GM18502 (cell line): ENCODE results near the gene CLCN3.
"Not testable (repeated sequence)": the region's sequence is repeated elsewhere in the genome, so short reads cannot be mapped to it uniquely, and the experiment has no call there.

ENCODE experiments used
- ATAC-seq: cut with Tn5 transposase; IDR thresholded peaks from one replicate; pipeline ENCODE4 v1.9.1; 2021; ENCODE audit warnings: mild to moderate bottlenecking; ENCODE audit not compliant: unreplicated experiment, poor library complexity

The CLCN3 gene

DNA sequence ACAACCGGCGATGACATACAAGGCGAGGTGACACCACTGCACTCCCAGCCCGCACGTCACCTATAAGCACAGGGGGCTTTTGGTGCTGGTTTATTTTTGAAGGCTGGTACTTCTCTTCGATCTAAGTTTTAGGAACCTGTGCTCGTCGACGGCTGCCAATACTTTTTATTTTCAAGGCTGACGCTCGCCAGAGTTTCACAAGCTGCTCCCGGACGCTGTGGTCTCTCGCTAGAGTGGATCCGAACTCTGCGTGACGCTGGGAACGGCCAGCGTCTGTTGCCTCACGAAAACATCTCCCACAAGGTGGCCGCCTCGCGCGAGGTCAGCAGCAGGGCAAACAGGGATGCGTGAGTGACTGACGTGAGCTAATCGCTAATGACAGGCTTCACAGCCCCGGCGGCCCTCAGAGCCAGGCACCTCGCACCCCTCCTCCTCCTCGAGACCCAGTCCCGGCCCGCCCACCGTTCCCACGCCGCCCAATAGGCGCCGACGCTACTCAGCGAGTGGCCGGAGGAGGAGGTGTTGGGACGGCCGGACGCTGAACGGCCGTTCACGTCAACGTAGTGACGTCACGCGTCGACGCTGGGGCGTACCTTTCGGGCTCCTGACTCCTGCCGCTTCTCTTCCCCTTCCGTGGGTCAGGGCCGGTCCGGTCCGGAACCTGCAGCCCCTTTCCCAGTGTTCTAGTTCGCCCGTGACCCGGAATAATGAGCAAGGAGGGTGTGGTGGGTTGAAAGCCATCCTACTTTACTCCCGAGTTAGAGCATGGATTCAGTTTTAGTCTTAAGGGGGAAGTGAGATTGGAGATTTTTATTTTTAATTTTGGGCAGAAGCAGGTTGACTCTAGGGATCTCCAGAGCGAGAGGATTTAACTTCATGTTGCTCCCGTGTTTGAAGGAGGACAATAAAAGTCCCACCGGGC, at the start of gene CLCN3:
Gene CLCN3, plus strand, starts transcription at position 621 of the 922 bp plus-strand sequence. CDS start 15,351 bp downstream, outside the sequence.
- peak; percentile 95 for ATAC-seq

DNA sequence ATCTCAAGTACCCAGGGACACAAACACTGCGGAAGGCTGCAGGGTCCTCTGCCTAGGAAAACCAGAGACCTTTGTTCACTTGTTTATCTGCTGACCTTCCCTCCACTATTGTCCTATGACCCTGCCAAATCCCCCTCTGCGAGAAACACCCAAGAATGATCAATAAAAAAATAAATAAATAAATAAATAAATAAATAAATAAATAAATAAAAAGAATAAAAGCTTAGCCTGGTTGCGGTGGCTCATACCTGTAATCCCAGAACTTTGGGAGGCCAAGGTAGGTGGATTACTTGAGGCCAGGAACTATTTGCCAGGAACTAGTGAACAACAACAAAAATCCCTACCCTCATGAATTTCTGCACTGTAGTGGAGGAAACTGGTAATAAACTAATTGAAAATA, 49.4 kb upstream of the CLCN3 start:
- ATAC-seq, result not testable (repeated sequence)

DNA sequence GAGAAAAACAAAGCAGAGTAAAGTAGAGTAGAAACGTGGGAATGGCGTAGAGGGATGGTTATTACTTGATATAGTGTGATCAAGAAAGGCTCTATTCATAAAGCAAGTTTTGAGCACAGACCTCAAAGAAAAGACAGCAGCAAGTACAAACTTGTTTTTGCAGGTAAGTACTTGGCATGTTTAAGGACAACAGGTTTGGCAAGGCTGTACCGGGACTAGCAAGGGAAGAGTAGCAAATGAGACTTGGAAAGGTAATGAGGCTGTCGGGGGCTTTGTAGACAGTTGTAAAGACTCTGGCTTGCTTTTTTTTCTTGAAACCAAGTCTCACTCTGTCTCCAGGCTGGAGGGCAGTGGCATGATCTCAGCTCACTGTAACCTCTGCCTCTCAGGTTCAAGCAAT, 48.9 kb upstream of the CLCN3 start:
- no peak for ATAC-seq

DNA sequence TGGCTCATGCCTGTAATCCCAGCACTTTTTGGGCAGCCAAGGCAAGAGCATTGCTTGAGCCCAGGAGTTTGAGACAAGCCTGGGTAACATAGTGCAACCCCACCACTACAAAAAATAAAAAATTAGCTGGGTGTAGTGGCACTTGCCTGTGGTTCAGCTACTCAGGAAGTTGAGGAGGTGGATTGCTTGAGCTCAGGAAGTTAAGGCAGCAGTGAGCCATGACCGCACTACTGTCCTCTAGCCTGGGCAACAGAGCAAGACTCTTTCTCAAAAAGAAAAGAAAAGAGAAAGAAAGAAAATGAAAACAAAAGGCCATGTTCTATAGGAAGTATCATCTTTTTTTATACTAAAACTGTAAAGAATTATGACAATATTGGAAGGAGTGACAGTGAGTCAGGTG, 46.5 kb upstream of the CLCN3 start:
- ATAC-seq, result peak; percentile 68

DNA sequence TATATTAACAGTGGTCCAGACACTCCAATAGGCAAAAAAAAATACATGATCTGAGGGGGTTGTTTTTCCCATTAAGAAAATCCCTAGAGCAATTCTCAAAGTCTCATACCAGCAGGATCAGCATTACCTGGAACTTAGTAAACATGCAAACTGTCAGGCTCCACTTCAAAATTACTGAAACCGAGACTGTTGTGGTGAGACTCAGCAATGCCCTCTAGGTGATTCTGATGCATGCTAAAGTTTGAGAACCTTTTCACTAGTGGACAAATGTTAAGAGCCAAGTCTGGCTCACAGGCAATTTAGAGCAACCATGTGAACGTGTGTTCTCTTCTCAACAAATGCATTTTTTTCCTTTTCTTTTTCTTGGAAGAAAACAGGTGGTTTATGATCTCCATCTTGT, 38.2 kb upstream of the CLCN3 start:
- ATAC-seq, result peak; percentile 96

DNA sequence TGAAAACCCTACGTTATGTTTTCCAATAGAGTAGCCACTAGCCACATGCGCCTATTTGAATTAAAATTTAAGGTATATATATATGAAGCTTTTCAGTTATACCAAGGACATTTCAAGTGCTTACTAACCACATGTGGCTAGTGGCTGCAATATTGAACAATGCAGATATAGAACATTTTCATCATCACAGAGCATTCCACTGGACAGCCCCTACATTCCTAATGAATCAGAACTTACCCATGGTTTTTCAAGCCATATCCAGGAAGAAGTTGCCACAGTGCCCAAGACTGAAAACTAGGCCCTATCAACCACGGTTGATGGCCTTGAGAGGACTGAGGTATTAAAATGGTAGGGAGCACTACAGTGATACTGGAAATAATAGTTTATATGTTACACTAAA, 37.7 kb upstream of the CLCN3 start:
- peak; percentile 28 for ATAC-seq

DNA sequence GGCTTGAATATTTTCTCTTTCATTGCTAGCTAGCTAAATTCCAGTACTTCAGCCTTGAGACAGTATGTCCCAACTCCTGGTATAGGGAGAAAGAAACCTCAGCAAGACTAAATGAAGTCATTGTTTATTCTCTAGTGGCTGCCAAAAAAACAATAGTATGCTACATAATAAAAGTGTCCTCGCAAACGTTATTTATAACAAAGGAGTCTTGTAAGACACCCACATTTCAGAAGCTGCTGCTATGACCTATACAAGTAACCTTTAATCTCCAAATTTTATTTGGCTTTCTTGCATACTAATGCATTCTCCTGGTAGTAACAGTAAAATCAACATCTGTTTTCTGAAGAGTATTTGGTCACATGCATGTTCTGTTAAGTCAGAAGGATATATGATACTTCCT, 36.8 kb upstream of the CLCN3 start:
- ATAC-seq, result no peak

DNA sequence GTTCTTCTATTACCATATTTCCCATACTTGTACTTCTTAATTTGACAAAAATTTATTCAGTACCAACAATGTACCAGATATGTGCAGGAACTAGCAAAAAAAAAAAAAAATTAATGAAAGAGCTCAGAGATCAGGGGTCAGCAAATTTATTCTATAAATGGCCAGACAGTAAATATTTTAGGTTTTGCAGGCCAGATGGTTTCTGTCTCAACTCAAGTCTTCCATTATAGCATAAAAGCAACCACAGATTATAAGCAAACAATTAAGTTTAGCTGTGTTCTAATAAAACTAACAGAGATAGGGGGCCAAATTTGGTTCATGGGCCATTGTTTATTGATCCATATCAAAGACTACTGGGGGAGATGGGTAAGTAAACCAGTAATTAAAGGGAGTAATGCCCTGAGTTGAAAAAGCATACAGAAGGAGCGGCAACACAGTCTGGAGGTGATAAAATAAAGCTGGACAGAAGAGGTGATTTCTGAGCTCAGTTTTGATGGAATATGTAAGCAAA, 27.3 kb upstream of the CLCN3 start:
- ATAC-seq, result no peak

DNA sequence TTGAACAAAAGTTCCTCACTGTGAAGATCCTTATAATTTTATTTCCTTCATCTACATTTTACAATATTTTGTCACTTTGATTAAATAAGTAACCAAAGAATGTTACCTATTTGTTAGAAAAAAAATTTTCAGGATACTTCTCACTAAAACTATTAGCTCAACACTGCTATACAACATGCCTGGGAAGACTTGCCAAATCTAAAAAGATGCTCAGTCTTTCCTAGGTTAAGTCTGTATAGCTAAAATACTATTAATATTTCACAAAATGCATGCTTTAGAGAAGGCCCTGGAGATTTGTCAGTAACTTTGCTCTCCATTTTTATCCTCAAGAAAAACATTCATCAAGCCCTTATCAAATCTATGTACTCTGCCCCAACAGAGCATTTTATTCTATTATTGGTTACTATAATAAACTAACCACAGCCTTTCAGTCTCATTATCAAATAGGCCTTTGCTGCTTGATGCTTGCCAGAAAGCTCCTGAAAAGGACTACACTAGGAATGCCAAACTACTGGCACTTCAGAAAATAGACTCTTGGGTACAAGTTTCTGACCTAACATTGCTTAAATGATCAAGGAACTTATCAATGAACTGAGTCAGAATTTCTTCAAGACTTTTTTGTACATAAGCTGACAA, 25.7 kb upstream of the CLCN3 start:
- ATAC-seq, result no peak

DNA sequence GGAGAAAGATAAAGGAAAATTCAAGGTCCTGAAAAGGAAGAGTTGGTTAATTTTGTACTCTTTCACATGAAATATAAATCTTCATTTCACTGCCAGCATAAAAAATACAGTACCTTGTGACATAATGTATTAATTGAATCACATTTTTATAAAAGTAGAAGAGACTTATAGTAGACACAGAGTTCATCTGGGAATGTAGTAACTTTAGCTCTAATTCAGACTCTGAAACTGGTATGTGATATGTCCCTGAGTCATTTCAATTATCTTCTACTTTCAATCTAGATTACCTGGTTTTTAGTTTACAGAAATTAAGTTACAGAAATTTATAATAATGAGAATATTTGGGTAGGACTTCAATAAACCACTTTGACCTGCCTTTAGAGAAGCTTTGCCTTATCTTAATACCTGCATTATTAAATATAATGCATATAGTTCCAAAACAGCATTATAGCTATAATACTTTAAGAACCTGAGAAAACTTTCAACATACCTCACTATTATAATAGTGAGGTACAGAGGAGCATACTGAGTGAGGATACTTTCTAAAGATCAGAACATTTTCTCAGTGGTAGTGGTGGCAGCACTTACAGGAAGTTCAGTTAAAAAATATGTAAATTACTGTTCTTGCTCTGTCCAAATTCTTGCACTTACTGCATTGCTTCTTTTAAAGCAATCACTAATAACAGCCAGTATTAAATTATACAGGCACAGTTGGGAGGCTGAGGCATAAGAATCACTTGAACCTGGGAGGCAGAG, 19.2 kb upstream of the CLCN3 start:
- ATAC-seq, result peak; percentile 65

DNA sequence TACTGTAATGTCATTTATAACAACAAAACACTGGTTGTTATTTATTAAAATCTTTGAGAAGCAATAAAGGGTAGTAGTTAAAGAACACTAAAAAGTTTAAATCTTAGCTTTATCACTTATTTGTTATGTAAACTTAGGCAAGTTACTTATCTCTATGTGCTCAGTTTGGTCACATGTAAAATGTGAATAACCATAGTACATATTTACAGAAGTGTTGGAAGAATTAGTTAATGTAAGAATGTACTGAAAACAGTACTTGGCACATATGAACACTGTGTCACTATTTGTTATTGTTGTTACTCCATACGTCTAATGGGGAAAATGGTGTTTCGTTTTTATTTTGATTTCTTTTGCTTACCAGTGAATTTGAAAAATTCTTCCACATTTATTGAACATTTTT, 17.1 kb upstream of the CLCN3 start:
- no peak for ATAC-seq

DNA sequence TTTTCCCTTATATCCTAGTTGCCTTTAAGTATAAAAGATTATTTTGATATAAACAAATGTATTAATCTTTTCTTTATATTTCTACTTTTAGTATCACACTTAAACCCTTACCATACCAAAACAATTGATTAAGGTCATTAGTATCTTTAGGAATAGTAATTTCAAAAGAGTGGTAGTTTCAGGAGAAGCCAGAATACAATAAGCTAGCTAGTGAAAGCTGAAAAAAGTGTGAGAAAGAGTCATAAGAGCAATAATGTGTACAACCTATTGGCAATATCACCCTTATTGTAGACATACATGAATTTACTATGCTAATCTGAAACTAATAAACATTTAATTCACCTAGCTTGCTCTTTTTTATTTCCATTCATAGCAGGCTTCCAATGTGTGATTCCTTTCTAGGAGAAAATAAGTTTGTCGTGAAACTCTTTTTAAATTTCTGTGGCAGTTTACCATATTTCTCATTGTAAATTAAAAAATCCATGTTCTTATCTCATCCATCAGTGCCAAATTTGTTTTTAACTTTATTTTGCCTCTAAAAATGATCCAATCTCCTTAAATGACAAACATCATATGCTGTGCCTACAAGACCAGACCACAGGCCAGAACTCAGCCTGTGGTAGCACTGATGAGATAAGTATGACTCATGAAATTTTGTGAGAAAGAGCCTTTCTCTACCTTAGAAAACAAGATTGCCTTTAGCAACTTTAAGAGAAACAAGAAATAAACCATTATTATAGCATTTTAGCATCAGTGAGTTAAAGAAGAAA, 16.1 kb upstream of the CLCN3 start:
- ATAC-seq, result peak; percentile 82

DNA sequence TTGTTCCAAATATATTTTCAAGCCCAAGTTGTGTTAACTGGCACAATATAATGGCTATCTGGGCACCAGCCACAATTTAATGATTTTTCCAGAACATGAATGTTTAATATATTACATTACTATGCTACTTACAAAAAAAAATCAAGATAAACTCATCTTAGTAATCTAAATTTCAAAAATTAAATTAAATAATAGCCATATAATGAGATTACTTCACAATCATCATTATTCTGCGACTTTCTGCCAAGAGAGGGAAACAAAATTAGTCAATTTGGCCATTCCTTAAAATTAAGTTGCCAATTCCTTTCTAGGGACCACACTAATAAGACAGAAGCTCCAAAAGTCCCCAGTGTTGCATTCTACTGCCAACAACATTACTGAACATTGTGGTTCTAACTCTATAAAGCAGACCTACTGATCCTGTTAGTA, 15.5 kb upstream of the CLCN3 start:
- no peak for ATAC-seq

DNA sequence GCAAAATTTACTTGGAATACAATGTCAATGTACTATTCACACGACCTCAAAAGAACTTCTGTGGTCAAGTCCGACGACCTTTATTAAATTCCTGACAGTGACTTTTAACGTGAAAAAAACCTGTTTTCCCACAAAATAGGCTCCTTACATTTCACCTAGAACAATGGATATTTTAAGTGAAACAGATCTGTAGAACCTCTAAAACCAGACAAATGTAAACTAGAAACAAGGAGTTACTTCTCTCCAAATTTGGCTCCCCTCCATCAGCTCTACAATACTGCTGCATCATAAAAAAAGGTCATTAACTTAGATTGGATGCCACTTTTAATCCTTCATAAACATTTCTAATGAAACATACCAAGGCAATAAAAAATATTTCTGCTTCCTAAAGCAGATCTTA, 9.2 kb upstream of the CLCN3 start:
- no peak for ATAC-seq

DNA sequence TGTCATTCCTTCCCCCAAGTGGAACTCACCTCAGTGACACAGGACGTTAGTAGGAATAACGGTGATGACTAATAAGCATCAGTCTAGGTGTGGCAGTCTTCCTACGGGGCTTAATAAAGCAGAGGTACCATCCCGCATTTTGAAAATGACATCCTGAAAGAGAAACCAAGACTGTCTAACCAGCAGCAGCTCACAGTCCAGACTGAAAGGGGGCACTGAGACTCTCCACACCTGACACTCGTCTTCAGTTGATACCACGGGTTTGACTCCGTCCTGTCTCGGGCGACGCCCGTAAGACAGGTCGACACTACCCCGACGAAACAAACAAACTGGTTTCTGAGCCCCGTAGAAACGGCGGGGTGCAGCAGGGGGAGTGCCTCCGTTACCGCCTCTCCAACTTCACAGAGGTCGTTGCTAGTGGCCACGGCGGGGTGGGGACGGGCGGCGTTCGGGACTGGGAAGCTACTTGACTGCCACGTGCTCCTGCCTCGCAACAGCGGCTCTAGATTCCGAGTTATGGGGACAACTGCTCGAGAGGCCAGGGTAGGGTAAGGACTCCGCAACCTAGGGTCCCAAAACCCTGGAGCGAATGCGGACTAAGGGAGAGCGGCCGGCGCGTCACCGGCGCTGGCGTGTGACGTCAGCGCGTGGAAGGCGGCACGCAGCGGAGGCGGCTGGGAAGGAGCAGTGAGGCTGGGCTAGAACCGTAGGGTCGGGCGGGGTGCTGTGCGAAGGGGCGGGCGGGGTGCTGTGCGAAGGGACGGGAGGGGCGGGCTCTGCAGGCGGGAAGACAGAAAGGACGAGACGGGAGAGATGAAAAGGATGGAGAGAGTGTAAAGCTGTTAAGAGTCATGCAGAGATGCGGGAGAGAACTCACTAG, 8.1 kb upstream of the CLCN3 start, which contains the start of gene NEK1:
Gene NEK1, minus strand, starts transcription at position 593 of the 880 bp plus-strand sequence. CDS start 9,953 bp downstream, outside the sequence.
- peak; percentile 95 for ATAC-seq

DNA sequence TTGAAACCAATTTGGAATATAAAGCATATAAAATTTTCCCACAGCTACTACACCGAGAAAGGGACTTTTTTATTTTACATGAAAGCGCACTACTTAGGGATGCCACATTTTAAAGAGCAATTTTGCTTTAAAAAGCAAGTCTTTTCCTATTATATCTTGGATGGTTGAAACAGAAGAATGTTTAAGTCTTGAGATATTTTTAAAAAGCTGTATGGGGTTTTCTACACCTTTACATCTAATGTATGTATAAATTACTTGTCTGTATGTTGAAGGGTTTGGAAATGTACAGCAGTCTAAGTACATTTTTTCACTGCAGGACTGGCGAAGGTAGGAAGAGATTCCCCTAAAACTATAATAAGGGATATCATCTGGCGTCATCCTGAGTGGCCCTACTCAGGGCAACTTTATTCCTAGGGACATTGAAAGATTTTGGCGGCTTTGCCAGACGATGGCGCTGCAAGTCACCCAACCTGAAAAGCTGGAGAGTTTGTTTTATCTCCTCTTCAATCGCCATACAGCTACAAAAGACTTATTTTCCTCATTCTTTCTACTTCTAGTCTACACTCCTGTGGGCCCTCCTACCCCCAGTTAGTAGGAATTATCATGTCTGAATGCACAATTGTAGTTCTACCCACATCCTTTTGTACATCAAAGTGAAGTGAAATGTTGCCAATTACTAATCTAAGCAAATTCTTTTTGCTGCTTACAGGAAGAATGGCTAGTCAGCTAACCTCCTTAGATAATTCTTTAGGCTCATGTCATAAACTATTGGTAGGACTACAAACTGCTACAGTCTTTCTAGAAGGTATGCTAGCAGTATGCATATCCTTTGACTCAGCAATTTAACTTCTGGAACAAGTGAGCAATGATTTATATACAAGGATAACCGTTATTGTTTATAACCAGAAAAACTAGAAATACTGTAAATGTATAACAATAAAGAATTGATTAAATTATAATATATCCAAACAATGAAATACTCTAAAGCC, 7.2 kb upstream of the CLCN3 start:
- peak; percentile 40 for ATAC-seq

DNA sequence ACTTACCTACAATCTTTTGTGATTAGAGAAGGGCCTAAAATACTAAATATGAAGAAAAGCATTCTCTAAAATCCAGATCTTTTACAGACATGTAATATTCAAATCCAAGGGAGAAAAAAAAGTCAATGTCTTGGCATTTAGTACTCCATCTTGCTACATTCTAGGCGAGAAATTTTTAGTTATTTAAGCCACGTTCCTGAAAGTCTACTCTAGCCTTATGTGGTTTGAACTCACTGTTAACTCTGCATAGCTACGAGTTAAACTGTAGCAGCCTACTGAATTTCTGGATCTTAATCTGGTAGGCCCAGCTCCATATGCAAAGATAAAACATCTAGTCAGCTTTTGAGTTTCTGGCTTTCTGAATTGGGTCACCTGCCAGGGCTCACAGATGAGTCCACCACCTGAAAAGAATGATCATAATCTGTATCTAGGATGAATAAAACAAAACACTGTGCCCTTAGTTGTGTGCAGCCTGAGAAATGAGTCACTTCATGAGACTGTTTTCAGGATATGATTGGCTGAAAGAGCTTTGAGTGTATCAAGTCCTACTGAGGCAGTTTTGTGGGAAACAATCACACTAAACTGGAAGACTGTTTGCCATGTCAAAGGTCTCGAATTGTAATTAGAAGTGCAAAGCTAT, 4.8 kb upstream of the CLCN3 start:
- ATAC-seq, result no peak
